Measurements from ENCODE around the gene SH3D21.

DNA sequence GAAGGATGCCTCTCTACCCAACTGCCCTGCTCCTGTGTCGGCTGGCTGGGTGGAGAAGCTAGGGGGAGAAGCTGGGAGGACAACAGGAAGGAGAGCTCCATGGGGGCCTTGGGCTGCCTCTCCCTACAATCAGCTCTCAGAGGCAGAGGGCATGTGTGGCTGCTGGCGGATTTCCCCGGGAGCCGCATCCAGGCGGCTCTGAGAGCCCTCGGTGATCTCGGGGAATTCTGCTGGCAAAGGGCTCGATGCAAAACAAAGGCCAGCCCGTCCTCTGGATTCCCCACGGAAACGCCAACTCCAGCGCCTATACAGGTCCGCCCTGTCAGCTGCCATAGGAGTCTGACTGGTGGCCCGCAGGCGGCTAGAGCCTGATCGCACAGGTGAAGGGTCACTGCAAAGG lies 43.7 kb downstream of the SH3D21 start:
- TF ChIP-seq EZH2phosphoT487 (IDR thresholded peaks at IDR 0.05; ENCODE audit: borderline replicate concordance, low read length) = no peak
- TF ChIP-seq, protein P1, sequence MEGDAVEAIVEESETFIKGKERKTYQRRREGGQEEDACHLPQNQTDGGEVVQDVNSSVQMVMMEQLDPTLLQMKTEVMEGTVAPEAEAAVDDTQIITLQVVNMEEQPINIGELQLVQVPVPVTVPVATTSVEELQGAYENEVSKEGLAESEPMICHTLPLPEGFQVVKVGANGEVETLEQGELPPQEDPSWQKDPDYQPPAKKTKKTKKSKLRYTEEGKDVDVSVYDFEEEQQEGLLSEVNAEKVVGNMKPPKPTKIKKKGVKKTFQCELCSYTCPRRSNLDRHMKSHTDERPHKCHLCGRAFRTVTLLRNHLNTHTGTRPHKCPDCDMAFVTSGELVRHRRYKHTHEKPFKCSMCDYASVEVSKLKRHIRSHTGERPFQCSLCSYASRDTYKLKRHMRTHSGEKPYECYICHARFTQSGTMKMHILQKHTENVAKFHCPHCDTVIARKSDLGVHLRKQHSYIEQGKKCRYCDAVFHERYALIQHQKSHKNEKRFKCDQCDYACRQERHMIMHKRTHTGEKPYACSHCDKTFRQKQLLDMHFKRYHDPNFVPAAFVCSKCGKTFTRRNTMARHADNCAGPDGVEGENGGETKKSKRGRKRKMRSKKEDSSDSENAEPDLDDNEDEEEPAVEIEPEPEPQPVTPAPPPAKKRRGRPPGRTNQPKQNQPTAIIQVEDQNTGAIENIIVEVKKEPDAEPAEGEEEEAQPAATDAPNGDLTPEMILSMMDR (IDR thresholded peaks at IDR 0.05; ENCODE audit: low read depth, low read length, poor library complexity, severe bottlenecking) = no peak

Data from DOHH2 (cell line).